Peyer's patch (tissue), 4 donors: ENCODE measurements around the gene MARK4.

Experiments used
- CTCF ChIP-seq, 6 experiments: fragments of 450-650 bp in 4 of 6; fragments of 200-600 bp in 2 of 6; sonication (generic) in 1 of 6; IDR thresholded peaks; one replicate each; pipeline ENCODE4 v1.5.1; 2017 to 2019; ENCODE audit warnings: antibody characterized with exemption in 6 of 6, mild to moderate bottlenecking in 3 of 6, moderate library complexity in 1 of 6
- POLR2A ChIP-seq, 2 donors: fragments of 450-650 bp; IDR thresholded peaks; one replicate each; pipeline ENCODE4 v1.5.1; 2017; ENCODE audit warnings: antibody characterized with exemption in 2 of 2, mild to moderate bottlenecking in 2 of 2, moderate library complexity in 2 of 2

DNA sequence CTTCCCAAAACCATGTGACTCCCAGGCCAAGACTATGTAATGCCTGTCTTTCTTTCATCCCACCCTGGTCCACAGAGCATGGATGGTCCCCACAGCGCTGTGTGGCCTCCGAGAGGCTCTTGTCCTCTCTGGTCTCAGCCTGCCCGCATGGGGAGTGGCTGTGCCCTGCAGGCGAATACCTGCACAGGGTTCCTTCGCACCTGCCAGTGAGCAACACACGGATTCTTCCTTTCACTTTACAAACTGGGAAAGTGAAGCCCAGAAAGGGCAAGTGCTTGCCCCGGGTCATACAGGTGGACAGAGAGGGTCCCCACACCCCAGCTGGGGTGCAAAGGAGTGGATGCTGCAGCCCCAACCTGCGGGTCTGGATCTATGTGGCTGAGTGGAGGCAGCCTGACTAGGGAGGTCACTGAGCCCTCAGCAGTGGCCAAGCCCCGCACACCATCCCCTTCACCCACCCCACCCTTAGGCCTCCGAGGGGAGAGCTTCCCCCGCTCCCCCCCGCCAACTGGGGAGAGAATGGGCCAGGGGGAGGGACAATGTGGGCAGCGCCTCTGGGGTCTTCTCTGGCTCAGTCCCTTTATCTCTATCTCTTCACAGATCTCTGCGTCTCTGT, 747 bp upstream of the MARK4 start:
- TF ChIP-seq CTCF (IDR thresholded peaks at IDR 0.05) (no peak), POLR2A (IDR thresholded peaks at IDR 0.05) (no peak)
